IPS DF 6.9 (cell line): ENCODE measurements around the gene RPL15.
"Not testable (repeated sequence)": the region's sequence is repeated elsewhere in the genome, so short reads cannot be mapped to it uniquely, and the experiment has no call there.

ENCODE experiments used
- DNase-seq: peaks from one replicate; pipeline ENCODE4 v3.0.0-alpha.2; 2013; ENCODE audit warnings: low read depth, low spot score
- H3K27ac ChIP-seq: one replicate; pipeline ENCODE4 v1.5.1; 2013; ENCODE audit warnings: low read length, control low read depth
- H3K27me3 ChIP-seq: 2 replicates; pipeline ENCODE4 v1.6.1; 2013; ENCODE audit warnings: mild to moderate bottlenecking, low read length; ENCODE audit not compliant: control insufficient read depth, insufficient read depth
- H3K36me3 ChIP-seq: 2 replicates; pipeline ENCODE4 v1.6.1; 2013; ENCODE audit warnings: low read length; ENCODE audit not compliant: control insufficient read depth, insufficient read depth
- H3K4me1 ChIP-seq: 2 replicates; pipeline ENCODE4 v1.6.1; 2013; ENCODE audit warnings: low read length; ENCODE audit not compliant: control insufficient read depth, insufficient read depth
- H3K4me3 ChIP-seq: 2 replicates; pipeline ENCODE4 v1.5.1; 2013; ENCODE audit warnings: mild to moderate bottlenecking, low read length
- H3K9me3 ChIP-seq: 2 replicates; pipeline ENCODE4 v1.6.1; 2013; ENCODE audit warnings: low read length, inconsistent platforms; ENCODE audit not compliant: control insufficient read depth, insufficient read depth
- WGBS: extraction: QIAGEN DNeasy Blood & Tissue Kit; methylation state at CpG from one replicate; pipeline ENCODE4 v1.1.7; 2013; ENCODE audit warnings: mixed read lengths, missing lambda C conversion rate; ENCODE audit not compliant: insufficient read length, insufficient coverage; 5-methylcytosine and 5-hydroxymethylcytosine counted together

Gene RPL15

GRCh38 chr3:23876923-23877322 lies 40.0 kb upstream of the RPL15 start:
- Histone ChIP-seq H3K9me3 (no peaks in the 10 kb centered on the region), H3K36me3 (no peaks in the 10 kb centered on the region), H3K4me3 (no peak overlapping the region), H3K4me1 (no peaks in the 10 kb centered on the region), H3K27me3 (no peaks in the 10 kb centered on the region), H3K27ac (no peak overlapping the region)
- no peak for DNase-seq
- no CpG with 5 or more reads among the region's 2 CpGs for WGBS

GRCh38 chr3:23877329-23877980 lies 39.5 kb upstream of the RPL15 start:
- no CpG with 5 or more reads among the region's 5 CpGs for WGBS
- no peaks in the 10 kb centered on the region for H3K9me3 ChIP-seq
- H3K27ac ChIP-seq, result no peak overlapping the region
- no peak overlapping the region for H3K4me3 ChIP-seq
- peaks cover 2% of the 10 kb centered on the region for H3K36me3 ChIP-seq
- H3K4me1 ChIP-seq, result no peaks in the 10 kb centered on the region
- no peaks in the 10 kb centered on the region for H3K27me3 ChIP-seq
- no peak for DNase-seq

GRCh38 chr3:23879485-23879884 lies 37.4 kb upstream of the RPL15 start:
- no CpG with 5 or more reads among the region's 8 CpGs for WGBS
- no peak overlapping the region for H3K27ac ChIP-seq

GRCh38 chr3:23880703-23881339 lies 36.1 kb upstream of the RPL15 start:
- no peaks in the 10 kb centered on the region for H3K27me3 ChIP-seq
- WGBS, result no CpG with 5 or more reads among the region's 4 CpGs
- H3K4me1 ChIP-seq, result no peaks in the 10 kb centered on the region
- H3K36me3 ChIP-seq, result peaks cover 3% of the 10 kb centered on the region
- DNase-seq, result no peak
- H3K27ac ChIP-seq, result no peak overlapping the region
- H3K4me3 ChIP-seq, result no peak overlapping the region
- H3K9me3 ChIP-seq, result no peaks in the 10 kb centered on the region

More at GRCh38 chr3:23879485-23879884, 37.4 kb upstream of the RPL15 start:
- Histone ChIP-seq H3K36me3 (peaks cover 3% of the 10 kb centered on the region), H3K27me3 (no peaks in the 10 kb centered on the region), H3K4me1 (no peaks in the 10 kb centered on the region), H3K4me3 (no peak overlapping the region), H3K9me3 (no peaks in the 10 kb centered on the region)
- no peak for DNase-seq

GRCh38 chr3:23881993-23882392 lies 34.9 kb upstream of the RPL15 start:
- not testable (repeated sequence) for DNase-seq, H3K27me3 ChIP-seq
- no CpG with 5 or more reads among the region's 4 CpGs for WGBS

GRCh38 chr3:23882487-23882918 lies 34.4 kb upstream of the RPL15 start:
- H3K36me3 ChIP-seq, result peaks cover 3% of the 10 kb centered on the region
- H3K27ac ChIP-seq, result no peak overlapping the region
- H3K27me3 ChIP-seq, result no peaks in the 10 kb centered on the region
- no peaks in the 10 kb centered on the region for H3K4me1 ChIP-seq
- no peak overlapping the region for H3K4me3 ChIP-seq
- no peaks in the 10 kb centered on the region for H3K9me3 ChIP-seq
- WGBS, result no CpG with 5 or more reads among the region's 28 CpGs
- DNase-seq, result no peak

More at GRCh38 chr3:23881993-23882392, 34.9 kb upstream of the RPL15 start:
- not testable (repeated sequence) for H3K27ac ChIP-seq, H3K36me3 ChIP-seq, H3K4me3 ChIP-seq, H3K9me3 ChIP-seq, H3K4me1 ChIP-seq

- no peaks in the 10 kb centered on the region for H3K27me3 ChIP-seq
- no peak for DNase-seq
- H3K36me3 ChIP-seq, result peaks cover 3% of the 10 kb centered on the region
- no CpG with 5 or more reads among the region's 2 CpGs for WGBS
- no peak overlapping the region for H3K27ac ChIP-seq
- H3K9me3 ChIP-seq, result no peaks in the 10 kb centered on the region
- H3K4me3 ChIP-seq, result no peak overlapping the region
- H3K4me1 ChIP-seq, result no peaks in the 10 kb centered on the region
These were observed 32.5 kb upstream of the RPL15 start for GRCh38 chr3:23884481-23884880.

- no peak overlapping the region for H3K27ac ChIP-seq
- H3K4me3 ChIP-seq, result no peak overlapping the region
- H3K36me3 ChIP-seq, result peaks cover 3% of the 10 kb centered on the region
- WGBS, result no CpG with 5 or more reads among the region's 6 CpGs
- no peaks in the 10 kb centered on the region for H3K27me3 ChIP-seq
- H3K4me1 ChIP-seq, result no peaks in the 10 kb centered on the region
- no peaks in the 10 kb centered on the region for H3K9me3 ChIP-seq
- DNase-seq, result no peak
These were observed 31.7 kb upstream of the RPL15 start for GRCh38 chr3:23885210-23885609.

GRCh38 chr3:23886311-23886710 lies 30.6 kb upstream of the RPL15 start:
- Histone ChIP-seq H3K36me3 (peaks cover 5% of the 10 kb centered on the region), H3K4me1 (no peaks in the 10 kb centered on the region), H3K4me3 (no peak overlapping the region), H3K27me3 (no peaks in the 10 kb centered on the region), H3K9me3 (no peaks in the 10 kb centered on the region), H3K27ac (no peak overlapping the region)
- no peak for DNase-seq
- no CpG with 5 or more reads among the region's 3 CpGs for WGBS

- Histone ChIP-seq H3K4me1 (no peaks in the 10 kb centered on the region), H3K27ac (no peak overlapping the region), H3K27me3 (no peaks in the 10 kb centered on the region), H3K4me3 (no peak overlapping the region), H3K36me3 (peaks cover 3% of the 10 kb centered on the region; the same call in 1 of the 2 replicates), H3K9me3 (no peaks in the 10 kb centered on the region)
- no peak for DNase-seq
- WGBS, result no CpG with 5 or more reads among the region's 3 CpGs
These were observed 28.2 kb upstream of the RPL15 start for GRCh38 chr3:23888617-23889228.
